Neuronal stem cell (in vitro differentiated cells): ENCODE results near the gene C20orf173.
A peak's percentile ranks its signal among the peaks of the same experiment; 100 is the strongest.

Source experiments
- DNase-seq: peaks from one replicate; pipeline ENCODE4 v3.0.0-alpha.2; 2013; ENCODE audit warnings: low spot score
- H2AFZ ChIP-seq: one replicate; pipeline ENCODE4 v1.6.1; 2013; ENCODE audit warnings: mild to moderate bottlenecking, low read length, inconsistent platforms
- H2AK5ac ChIP-seq: 2 replicates; pipeline ENCODE4 v1.6.1; 2013; ENCODE audit warnings: low read depth, mild to moderate bottlenecking, inconsistent platforms, low read length, moderate library complexity, mixed read lengths
- H2BK120ac ChIP-seq: 2 replicates; pipeline ENCODE4 v1.6.1; 2013; ENCODE audit warnings: low read depth, mild to moderate bottlenecking, inconsistent platforms, low read length, moderate library complexity, mixed read lengths
- H2BK12ac ChIP-seq: one replicate; pipeline ENCODE4 v1.6.1; 2013; ENCODE audit warnings: low read length, inconsistent platforms
- H2BK15ac ChIP-seq: 2 replicates; pipeline ENCODE4 v1.6.1; 2013; ENCODE audit warnings: mild to moderate bottlenecking, low read length, inconsistent platforms, mixed read lengths
- H2BK5ac ChIP-seq: one replicate; pipeline ENCODE4 v1.6.1; 2013; ENCODE audit warnings: inconsistent platforms, mild to moderate bottlenecking, low read length, moderate library complexity
- H3K14ac ChIP-seq: one replicate; pipeline ENCODE4 v1.6.1; 2013; ENCODE audit warnings: low read length, inconsistent platforms
- H3K18ac ChIP-seq: 2 replicates; pipeline ENCODE4 v1.6.1; 2013; ENCODE audit warnings: low read length, inconsistent platforms
- H3K23ac ChIP-seq: 2 replicates; pipeline ENCODE4 v1.6.1; 2013; ENCODE audit warnings: low read depth, mild to moderate bottlenecking, mixed read lengths, low read length, inconsistent platforms; ENCODE audit not compliant: poor library complexity
- H3K27ac ChIP-seq: replicated peaks from 3 replicates; pipeline ENCODE4 v1.5.1; 2013; ENCODE audit warnings: low read length, inconsistent platforms
- H3K27me3 ChIP-seq, 3 experiments: 2 replicates each; pipeline ENCODE4 v1.6.1; 2013; ENCODE audit warnings: low read length in 3 of 3, mild to moderate bottlenecking in 2 of 3, inconsistent platforms in 1 of 3, low read depth in 1 of 3, mixed read lengths in 1 of 3, moderate library complexity in 1 of 3; ENCODE audit not compliant: control insufficient read depth in 3 of 3, insufficient read depth in 3 of 3
- H3K36me3 ChIP-seq, 2 donors: replicated peaks in 1 of 2; 2 replicates each; pipeline ENCODE4 v1.6.1; 2013; ENCODE audit warnings: low read length in 2 of 2; ENCODE audit not compliant: control insufficient read depth in 2 of 2, insufficient read depth in 2 of 2
- H3K4ac ChIP-seq: 2 replicates; pipeline ENCODE4 v1.6.1; 2013; ENCODE audit warnings: inconsistent platforms, mild to moderate bottlenecking, low read length, moderate library complexity
- H3K4me1 ChIP-seq, 2 donors: 1 replicate in 1 of 2; 2 replicates in 1 of 2; pipeline ENCODE4 v1.6.1; 2013; ENCODE audit warnings: low read length in 2 of 2, low read depth in 1 of 2; ENCODE audit not compliant: control insufficient read depth in 2 of 2, insufficient read depth in 1 of 2
- H3K4me2 ChIP-seq: one replicate; pipeline ENCODE4 v1.6.1; 2013; ENCODE audit warnings: mild to moderate bottlenecking, low read length, inconsistent platforms; ENCODE audit not compliant: insufficient read depth, poor library complexity, severe bottlenecking
- H3K4me3 ChIP-seq, 2 donors: 2 replicates each; pipeline ENCODE4 v1.5.1; 2013; ENCODE audit warnings: low read length in 2 of 2, mild to moderate bottlenecking in 2 of 2, inconsistent platforms in 1 of 2, moderate library complexity in 1 of 2
- H3K79me1 ChIP-seq: one replicate; pipeline ENCODE4 v1.6.1; 2013; ENCODE audit warnings: low read depth, mild to moderate bottlenecking, inconsistent platforms, low read length, moderate library complexity
- H3K9ac ChIP-seq: one replicate; pipeline ENCODE4 v1.6.1; 2013; ENCODE audit warnings: mild to moderate bottlenecking, low read depth, low read length, inconsistent platforms; ENCODE audit not compliant: poor library complexity
- H3K9me3 ChIP-seq, 2 donors: replicated peaks in 1 of 2; 2 replicates each; pipeline versions ENCODE3 to v1.6.1; 2013; ENCODE audit warnings: low read length in 2 of 2, mild to moderate bottlenecking in 2 of 2, inconsistent platforms in 1 of 2, low read depth in 1 of 2, mixed read lengths in 1 of 2, moderate library complexity in 1 of 2; ENCODE audit not compliant: control insufficient read depth in 2 of 2, insufficient read depth in 1 of 2
- H4K8ac ChIP-seq: one replicate; pipeline ENCODE4 v1.6.1; 2013; ENCODE audit warnings: low read depth, mild to moderate bottlenecking, inconsistent platforms, low read length, moderate library complexity
- H4K91ac ChIP-seq: one replicate; pipeline ENCODE4 v1.6.1; 2013; ENCODE audit warnings: low read length, low read depth, mild to moderate bottlenecking, inconsistent platforms; ENCODE audit not compliant: poor library complexity
- WGBS, 2 donors: extraction: QIAGEN DNeasy Blood & Tissue Kit; methylation state at CpG; one replicate each; pipeline ENCODE4 v1.1.7; 2013; ENCODE audit warnings: missing lambda C conversion rate in 2 of 2, mixed read lengths in 1 of 2; ENCODE audit not compliant: insufficient read length in 2 of 2, insufficient replicate concordance in 1 of 2; ENCODE audit errors: extremely low coverage in 2 of 2; 5-methylcytosine and 5-hydroxymethylcytosine counted together

Gene C20orf173

DNA sequence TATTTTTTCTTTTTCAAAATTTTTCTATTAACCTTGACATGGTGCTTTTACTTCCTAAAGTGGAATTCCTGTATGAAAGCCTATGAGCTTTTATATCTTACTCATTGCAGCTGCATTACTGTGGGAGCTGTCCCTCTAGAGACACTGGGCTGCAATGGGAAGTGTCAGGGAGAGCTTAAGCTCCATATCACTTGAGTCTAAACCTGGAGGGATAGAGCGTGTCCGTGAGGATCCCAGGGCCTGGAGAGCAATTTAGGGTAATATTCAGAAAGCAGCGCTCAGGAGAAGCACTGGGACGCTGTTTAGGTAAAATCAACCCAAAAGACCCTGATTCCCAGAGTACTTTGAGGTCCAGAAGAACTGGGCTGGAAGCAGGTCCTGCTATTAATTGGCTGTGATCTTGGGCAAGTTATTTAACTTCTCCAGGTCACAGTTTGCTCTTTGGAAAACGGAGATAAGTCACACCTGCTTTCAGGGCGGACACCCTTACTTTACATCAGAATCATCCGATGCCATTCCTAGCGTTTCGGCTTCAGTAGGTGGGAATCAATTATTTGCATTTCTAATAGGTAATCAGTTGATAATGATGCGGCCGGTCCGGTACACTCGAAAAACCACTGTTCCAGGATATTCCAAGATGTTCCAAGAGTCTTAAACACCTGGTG is 11.8 kb upstream of the C20orf173 start:
- Histone ChIP-seq H3K36me3 (peaks cover 7 to 30% of the 10 kb centered on the region in 2 donors), H3K27me3 (no peaks in the 10 kb centered on the region), H2BK12ac (no peak overlapping the region), H3K4me3 (peak overlapping the region; percentile 70 to 78), H3K79me1 (peaks cover 2% of the 10 kb centered on the region), H3K23ac (no peak overlapping the region), H2AFZ (peak overlapping the region; percentile 94), H2BK120ac (no peak overlapping the region), H3K4me2 (peak overlapping the region; percentile 91), H3K9ac (no peak overlapping the region), H2BK15ac (no peak overlapping the region), H3K18ac (peak overlapping the region; percentile 73), H2BK5ac (no peak overlapping the region), H2AK5ac (no peak overlapping the region), H4K8ac (no peak overlapping the region), H3K14ac (no peak overlapping the region), H3K9me3 (no peaks in the 10 kb centered on the region), H3K27ac (no peak overlapping the region), H4K91ac (no peak overlapping the region), H3K4ac (no peak overlapping the region), H3K4me1 (peaks cover 7 to 12% of the 10 kb centered on the region in 2 donors)
- no peak for DNase-seq
- WGBS, 2 donors, result no CpG with 5 or more reads among the region's 13 CpGs

DNA sequence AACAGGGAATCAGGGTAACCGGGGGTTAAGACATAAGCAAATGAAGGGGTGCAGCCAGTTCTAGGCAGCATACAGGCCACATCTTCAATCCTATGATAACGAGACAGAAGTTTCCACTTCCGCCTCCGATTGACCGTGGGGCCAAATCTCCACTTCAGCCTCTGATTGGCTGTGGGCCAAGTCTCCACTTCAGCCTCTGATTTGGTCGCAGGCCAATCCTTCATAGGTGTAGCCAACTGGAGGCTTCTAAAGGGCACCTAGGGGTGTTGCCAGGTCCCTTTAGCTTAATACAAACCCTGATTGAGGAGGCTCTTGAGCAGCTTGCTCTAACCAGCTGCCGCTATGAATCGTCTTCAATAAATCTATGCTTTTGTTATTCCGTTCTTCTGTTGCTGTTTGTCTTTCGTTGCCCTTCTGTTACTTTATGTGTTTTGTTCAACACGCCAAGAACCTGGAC is 10.3 kb upstream of the C20orf173 start:
- H3K27ac ChIP-seq, result no peak overlapping the region
- WGBS, 2 donors, result no CpG with 5 or more reads among the region's 11 CpGs
- peak overlapping the region; percentile 69 for H3K4me2 ChIP-seq
- H2BK12ac ChIP-seq, result no peak overlapping the region
- no peak overlapping the region for H2BK5ac ChIP-seq
- no peak overlapping the region for H3K18ac ChIP-seq
- no peak overlapping the region for H2BK120ac ChIP-seq
- H4K8ac ChIP-seq, result no peak overlapping the region
- H3K14ac ChIP-seq, result no peak overlapping the region
- H2AFZ ChIP-seq, result peak overlapping the region; percentile 64
- peak overlapping the region; percentile 74 for H3K9ac ChIP-seq
- no peak overlapping the region for H2BK15ac ChIP-seq
- peak overlapping the region; percentile 41 to 80 for H3K4me3 ChIP-seq
- DNase-seq, result peak; percentile 69
- peaks cover 3 to 18% of the 10 kb centered on the region in 2 donors for H3K36me3 ChIP-seq
- peaks cover 2% of the 10 kb centered on the region for H3K79me1 ChIP-seq
- no peak overlapping the region for H2AK5ac ChIP-seq
- no peak overlapping the region for H4K91ac ChIP-seq
- H3K27me3 ChIP-seq, result no peaks in the 10 kb centered on the region
- H3K4me1 ChIP-seq, result peaks cover 7 to 12% of the 10 kb centered on the region in 2 donors
- no peak overlapping the region for H3K23ac ChIP-seq
- no peak overlapping the region for H3K4ac ChIP-seq
- no peaks in the 10 kb centered on the region for H3K9me3 ChIP-seq

DNA sequence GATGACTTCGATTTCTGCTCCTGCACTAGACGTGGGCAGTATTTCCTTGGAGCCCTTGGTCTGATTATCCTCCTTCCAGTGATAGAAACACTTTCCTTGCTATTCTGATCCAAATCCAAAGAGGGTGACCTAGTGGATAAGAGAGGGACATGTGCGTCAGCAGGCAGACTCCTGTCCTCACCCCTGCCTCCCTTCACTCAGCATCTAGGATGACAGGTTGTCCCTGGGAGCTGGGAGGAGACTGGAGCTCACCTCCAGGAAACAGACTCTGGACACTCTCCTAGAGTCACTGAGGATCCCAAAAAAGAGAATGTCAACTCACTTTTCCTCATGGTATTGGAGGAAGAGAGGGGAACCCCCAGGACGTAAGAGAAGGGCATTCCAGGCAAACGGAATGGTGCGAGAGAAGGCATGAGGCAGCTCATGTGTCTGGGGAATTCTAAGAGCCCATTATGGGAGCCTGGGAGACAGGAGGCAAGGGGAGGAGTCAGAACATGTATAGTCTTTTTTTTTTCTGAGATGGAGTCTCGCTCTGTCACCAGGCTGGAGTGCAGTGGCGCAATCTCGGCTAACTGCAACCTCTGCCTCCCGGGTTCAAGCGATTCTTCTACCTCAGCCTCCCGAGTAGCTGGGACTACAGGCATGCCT is 2.2 kb downstream of the C20orf173 start:
- H3K4me2 ChIP-seq, result no peak overlapping the region
- WGBS, 2 donors, result no CpG with 5 or more reads among the region's 12 CpGs
- no peak overlapping the region for H2BK15ac ChIP-seq
- no peak overlapping the region for H3K14ac ChIP-seq
- no peaks in the 10 kb centered on the region for H3K27me3 ChIP-seq
- peaks cover 0 to 3% of the 10 kb centered on the region in 2 donors for H3K4me1 ChIP-seq
- H4K8ac ChIP-seq, result no peak overlapping the region
- H3K23ac ChIP-seq, result no peak overlapping the region
- no peak overlapping the region for H4K91ac ChIP-seq
- H3K79me1 ChIP-seq, result no peaks in the 10 kb centered on the region
- peaks cover 3 to 5% of the 10 kb centered on the region in 2 donors for H3K9me3 ChIP-seq
- no peak for DNase-seq
- no peak overlapping the region for H2BK120ac ChIP-seq
- H3K27ac ChIP-seq, result no peak overlapping the region
- H3K36me3 ChIP-seq, result no peaks in the 10 kb centered on the region
- H3K18ac ChIP-seq, result no peak overlapping the region
- H2BK5ac ChIP-seq, result no peak overlapping the region
- no peak overlapping the region for H3K9ac ChIP-seq
- no peak overlapping the region for H3K4ac ChIP-seq
- H2AK5ac ChIP-seq, result no peak overlapping the region
- H3K4me3 ChIP-seq, result no peak overlapping the region
- H2AFZ ChIP-seq, result no peak overlapping the region
- no peak overlapping the region for H2BK12ac ChIP-seq

DNA sequence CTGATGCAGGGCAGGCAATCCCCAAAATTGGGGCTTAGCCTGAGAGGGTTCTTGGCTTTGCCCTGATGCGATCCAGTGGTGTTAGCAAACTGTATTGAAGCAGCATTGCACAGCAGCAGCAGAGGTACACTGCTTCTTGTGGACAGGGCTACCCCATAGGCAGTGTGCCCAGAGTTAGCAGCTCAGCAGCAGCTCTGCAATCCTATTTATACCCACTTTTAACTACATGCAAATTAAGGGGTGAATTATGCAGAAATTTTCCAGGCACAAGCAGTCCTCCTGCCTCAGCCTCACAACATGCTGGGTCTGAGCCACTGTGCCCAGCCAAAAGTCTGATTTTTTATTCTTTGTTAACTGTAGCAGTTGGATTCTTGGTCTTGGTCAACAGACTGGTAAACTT is 3.8 kb downstream of the C20orf173 start:
- no peaks in the 10 kb centered on the region for H3K36me3 ChIP-seq

More for the DNA sequence above, 3.8 kb downstream of the C20orf173 start:
- Histone ChIP-seq H3K14ac (no peak overlapping the region), H3K4me2 (no peak overlapping the region), H3K27me3 (no peaks in the 10 kb centered on the region), H2BK12ac (no peak overlapping the region), H3K4ac (no peak overlapping the region), H4K8ac (no peak overlapping the region), H2BK120ac (no peak overlapping the region), H3K79me1 (no peaks in the 10 kb centered on the region), H2BK5ac (no peak overlapping the region), H2AFZ (no peak overlapping the region), H4K91ac (no peak overlapping the region), H3K4me3 (peak overlapping the region in 1 of 2 donors; percentile 30), H3K9me3 (peaks cover 3 to 5% of the 10 kb centered on the region in 2 donors), H2BK15ac (no peak overlapping the region), H3K9ac (no peak overlapping the region), H3K23ac (no peak overlapping the region), H2AK5ac (no peak overlapping the region), H3K27ac (no peak overlapping the region), H3K18ac (no peak overlapping the region), H3K4me1 (peaks cover 0 to 3% of the 10 kb centered on the region in 2 donors)
- no peak for DNase-seq
- WGBS, 2 donors, result no CpG with 5 or more reads among the region's 1 CpG
